ENCODE results near the gene TLCD1. TPM values are rescaled to one million over a fixed set of nuclear protein-coding genes. Genes with fewer than 3 reads are reported as not detected.
"Not testable (repeated sequence)": the region's sequence is repeated elsewhere in the genome, so short reads cannot be mapped to it uniquely, and the experiment has no call there.

The TLCD1 gene
- total RNA-seq, 1 donor from 2014 or later: 11.1 TPM

GRCh38 chr17:28729950-28730330 lies 3.9 kb upstream of the TLCD1 start:
- DNase-seq (ENCODE audit: low read depth): no peak

GRCh38 chr17:28728364-28729200 lies 2.5 kb upstream of the TLCD1 start, which contains the start of gene NEK8:
Gene NEK8, plus strand, starts transcription at chr17:28728788. Its CDS starts 26 bp downstream, at chr17:28728814.
- peak; percentile 94 for DNase-seq (ENCODE audit: low read depth)

GRCh38 chr17:28726627-28727491 lies 826 bp upstream of the TLCD1 start:
- peak; percentile 96 for DNase-seq (ENCODE audit: low read depth)

GRCh38 chr17:28725660-28726225 lies 290 bp downstream of the TLCD1 start:
- peak; percentile 58 for DNase-seq (ENCODE audit: low read depth)

GRCh38 chr17:28725166-28725659 lies 820 bp downstream of the TLCD1 start:
- DNase-seq (ENCODE audit: low read depth): peak; percentile 53

GRCh38 chr17:28724500-28725165 lies 1.4 kb downstream of the TLCD1 start:
- DNase-seq (ENCODE audit: low read depth): no peak

- DNase-seq (ENCODE audit: low read depth): not testable (repeated sequence)
These were observed 2.1 kb downstream of the TLCD1 start for GRCh38 chr17:28723836-28724499.

- no peak for DNase-seq (ENCODE audit: low read depth)
These were observed 2.7 kb downstream of the TLCD1 start for GRCh38 chr17:28723159-28723835.

- DNase-seq (ENCODE audit: low read depth): no peak
These were observed 3.4 kb downstream of the TLCD1 start for GRCh38 chr17:28722417-28723158.

GRCh38 chr17:28720997-28721329 lies 5.1 kb downstream of the TLCD1 start:
- DNase-seq (ENCODE audit: low read depth): not testable (repeated sequence)

- DNase-seq (ENCODE audit: low read depth): no peak
These were observed 5.6 kb downstream of the TLCD1 start for GRCh38 chr17:28720247-28720996.

- DNase-seq (ENCODE audit: low read depth): no peak
These were observed 7.0 kb downstream of the TLCD1 start for GRCh38 chr17:28719021-28719433.

- no peak for DNase-seq (ENCODE audit: low read depth)
These were observed 7.6 kb downstream of the TLCD1 start for GRCh38 chr17:28718333-28719020.

GRCh38 chr17:28717578-28718332 lies 8.3 kb downstream of the TLCD1 start, which contains the start of gene RAB34:
Gene RAB34, minus strand, starts transcription at chr17:28717868. Its CDS starts 602 bp downstream, at chr17:28717266.
- peak; percentile 90 for DNase-seq (ENCODE audit: low read depth)

- DNase-seq (ENCODE audit: low read depth): peak; percentile 34
These were observed 9.1 kb downstream of the TLCD1 start for GRCh38 chr17:28716740-28717577.

- DNase-seq (ENCODE audit: low read depth): no peak
These were observed 10.8 kb downstream of the TLCD1 start for GRCh38 chr17:28715217-28715616.
